Heart left ventricle (tissue), 16 donors: ENCODE data around the gene LAMA3. TPM values are rescaled to one million over a fixed set of nuclear protein-coding genes. Genes with fewer than 3 reads are reported as not detected.
A peak's percentile ranks its signal among the peaks of the same experiment; 100 is the strongest.

Experiments used
- ATAC-seq, 4 donors: fragments of 200-7000 bp; cut with Tn5 transposase; one replicate each; pipeline ENCODE4 v1.9.1; 2020 to 2022; ENCODE audit warnings: moderate library complexity in 4 of 4, mild to moderate bottlenecking in 3 of 4, moderate number of reproducible peaks in 1 of 4
- DNase-seq, 5 donors: peaks; one replicate each; pipeline ENCODE4 v3.0.0-alpha.2; 2020
- H3K27ac ChIP-seq, 12 donors: fragments of 200-600 bp; sonication (generic) in 4 of 12; one replicate each; pipeline versions ENCODE4 v1.5.0 to v1.8.0; 2016 to 2022; ENCODE audit warnings: mild to moderate bottlenecking in 2 of 12
- H3K27me3 ChIP-seq, 9 donors: fragments of 200-600 bp; sonication (generic) in 2 of 9; one replicate each; pipeline versions ENCODE4 v1.5.1 to v1.8.0; 2016 to 2022; ENCODE audit warnings: mild to moderate bottlenecking in 3 of 9
- H3K36me3 ChIP-seq, 9 donors: fragments of 200-600 bp; sonication (generic) in 2 of 9; one replicate each; pipeline versions ENCODE4 v1.5.0 to v1.8.0; 2018 to 2022; ENCODE audit warnings: mild to moderate bottlenecking in 2 of 9
- H3K4me1 ChIP-seq, 12 donors: fragments of 200-600 bp; sonication (generic) in 4 of 12; one replicate each; pipeline versions ENCODE4 v1.5.0 to v1.8.0; 2016 to 2022; ENCODE audit warnings: mild to moderate bottlenecking in 3 of 12
- H3K4me3 ChIP-seq, 12 donors: fragments of 200-600 bp; sonication (generic) in 4 of 12; one replicate each; pipeline versions ENCODE4 v1.5.0 to v1.8.0; 2017 to 2022; ENCODE audit warnings: mild to moderate bottlenecking in 9 of 12, moderate library complexity in 4 of 12
- H3K9me3 ChIP-seq, 12 donors: fragments of 200-600 bp; sonication (generic) in 4 of 12; one replicate each; pipeline versions ENCODE4 v1.5.0 to v1.8.0; 2016 to 2022; ENCODE audit warnings: mild to moderate bottlenecking in 1 of 12
- POLR2A ChIP-seq, 2 donors: fragments of 450-650 bp; IDR thresholded peaks; one replicate each; pipeline ENCODE4 v1.6.1; 2017; ENCODE audit warnings: antibody characterized with exemption in 2 of 2, mild to moderate bottlenecking in 2 of 2, moderate library complexity in 2 of 2
- WGBS, 4 donors: extraction: QIAGEN DNeasy Blood & Tissue Kit in 2 of 4; methylation state at CpG; one replicate each; pipeline versions ENCODE4 v1.1.5 to v1.1.7; 2013 to 2018; 5-methylcytosine and 5-hydroxymethylcytosine counted together
- intact Hi-C, 10 donors: fragments of 100-400 bp; cut with DNase I; formaldehyde crosslinking; loops; one replicate each; pipeline versions ENCODE4 v1.11.1 to v1.14.2; 2022
- polyA plus RNA-seq, 2 donors: library from polyadenylated mRNA; stranded (reverse); fragments of 200-250 nt; gene quantifications; one replicate each; pipeline ENCODE4 v1.2.3, GENCODE V29; 2013
- total RNA-seq, 9 donors: library from RNA; depleted of rRNA in 2 of 9; stranded (reverse); fragments of >200 nt in 2 of 9; fragmentation: NEBNext Ultra II Directional in 3 of 9; extraction: Animal tissue kit (Norgen Biotek cat#: 25700) in 3 of 9; gene quantifications; one replicate each; pipeline versions ENCODE4 v1.1.0 to v1.2.4, GENCODE V29; 2016 to 2023
- TF ChIP-seq, protein P1 (sequence below), 12 donors: fragments of 200-600 bp; sonication (generic) in 4 of 12; IDR thresholded peaks; one replicate each; pipeline versions ENCODE4 v1.5.0 to v1.8.0; 2018 to 2022; ENCODE audit warnings: antibody characterized with exemption in 12 of 12, mild to moderate bottlenecking in 5 of 12
- donor health status: ischemic (EF 13 %, LVEDD 7.1; RV severe dilation, severe dysfunction).
- donor health status: healthy with polysubstance abuse.
- donor health status: DM: no; HTN: yes; CAD: no.
- donor health status: DM: no; HTN: no; CAD: no.
- donor health status: ischemic (EF 25% LVEDD 6.9; RV normal size, moderate dysfunction).
- donor health status: ischemic (EF 25% LVEDD 5.7; RV mildly dilated, moderate dysfunction).
- donor health status: healthy.
- donor health status: DM: yes; HTN: yes; CAD: no.
- donor health status: ischemic (EF 35%, LVEDD 5.7; RV mildly dilated, moderate dysfunction).
- donor health status: nonischemic (EF 11% LVEDD 7.7; RV severe dilation, severe dysfunction).
- donor health status: DM: yes; HTN: yes; CAD: no.
- donor health status: PGD.
- donor health status: ischemic (EF 29% LVEDD 5.4; RV normal size, mild dysfunction).
- donor health status: nonischemic (EF 23%, LVEDD 6.1; RV moderate dilation, normal function).

The LAMA3 gene
- total and polyA plus RNA-seq, 11 donors = 1.2 to 6.6 (median 3.2) TPM

DNA sequence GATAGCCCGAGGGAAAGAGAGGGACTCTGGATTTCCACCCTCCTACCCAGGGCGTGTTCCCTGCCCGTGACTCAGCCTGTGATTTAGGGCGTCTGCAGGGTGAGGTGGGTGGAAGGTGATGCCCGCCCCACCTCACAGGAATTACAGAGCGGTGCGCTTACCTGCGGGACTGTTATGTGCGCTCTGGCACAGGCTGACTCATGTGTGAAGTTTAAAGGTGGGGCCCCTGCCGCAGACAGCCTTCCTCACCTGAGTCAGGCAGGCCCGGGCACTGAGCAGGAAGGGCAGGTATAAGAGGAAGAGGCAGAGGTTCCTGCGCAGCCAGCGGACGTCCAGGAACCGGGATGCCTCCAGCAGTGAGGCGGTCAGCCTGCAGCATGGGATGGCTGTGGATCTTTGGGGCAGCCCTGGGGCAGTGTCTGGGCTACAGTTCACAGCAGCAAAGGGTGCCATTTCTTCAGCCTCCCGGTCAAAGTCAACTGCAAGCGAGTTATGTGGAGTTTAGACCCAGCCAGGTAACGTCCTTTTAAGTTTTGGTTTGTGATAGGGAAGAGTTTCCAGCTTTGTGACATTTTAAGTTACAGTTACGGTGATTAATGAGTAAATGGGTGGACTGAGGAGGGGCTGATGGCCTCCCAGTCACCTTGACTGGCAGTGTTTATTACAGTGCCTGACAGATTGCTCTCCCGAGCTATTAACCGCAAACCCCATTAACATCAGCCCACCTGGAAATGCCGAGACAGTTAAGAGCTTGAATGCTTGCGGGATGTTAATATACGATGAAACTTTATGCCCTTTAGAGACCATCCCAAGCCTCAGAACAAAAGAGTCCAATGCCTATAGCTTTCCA lies 183.7 kb downstream of the LAMA3 start:
- 91 to 93% (median 93%) methylated on average over 23 to 25 of the region's 25 CpGs for WGBS, 4 donors
- peak in 1 of 4 donors; percentile 26 for ATAC-seq
- no peaks in the 10 kb centered on the region for H3K9me3 ChIP-seq

DNA sequence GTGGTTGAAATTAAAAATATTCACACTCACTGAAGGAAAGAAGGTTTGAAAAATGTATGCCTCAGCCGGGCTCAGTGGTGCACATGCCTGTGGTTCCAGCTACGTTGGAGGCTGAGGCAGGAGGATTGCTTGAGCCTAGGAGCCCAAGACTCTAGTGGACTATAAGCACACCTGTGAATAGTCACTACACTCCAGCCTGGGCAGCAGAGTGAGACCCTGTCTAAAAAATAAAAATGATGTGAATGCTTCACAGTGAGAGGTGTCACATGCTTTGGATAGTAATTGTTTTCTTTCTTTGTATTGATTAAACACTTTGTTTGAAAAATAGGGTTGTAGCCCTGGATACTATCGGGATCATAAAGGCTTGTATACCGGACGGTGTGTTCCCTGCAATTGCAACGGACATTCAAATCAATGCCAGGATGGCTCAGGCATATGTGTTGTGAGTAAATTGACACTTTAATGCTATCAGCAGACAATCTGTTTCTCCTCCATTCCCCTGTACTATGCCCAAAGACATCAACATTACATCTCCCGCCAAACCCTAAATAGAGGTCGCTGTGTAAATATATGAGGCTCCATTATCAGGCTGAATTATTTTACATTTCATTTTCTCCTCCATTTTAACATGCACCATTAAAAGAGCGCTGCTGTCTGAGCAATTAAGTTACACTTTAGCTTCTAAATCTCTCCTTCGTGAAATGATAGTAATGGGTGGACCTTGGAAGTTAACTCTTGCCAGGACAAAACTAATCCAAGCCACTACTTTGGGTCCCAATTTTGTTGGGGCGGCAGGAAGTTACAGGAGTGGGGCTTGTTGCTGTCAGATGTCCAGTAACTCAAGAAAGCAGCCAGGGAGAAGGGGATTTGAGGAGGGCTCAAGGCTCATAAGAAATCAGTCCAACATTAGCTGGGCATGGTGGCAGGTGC lies 187.0 kb downstream of the LAMA3 start:
- Histone ChIP-seq H3K9me3 (no peaks in the 10 kb centered on the region), H3K36me3 (peaks cover 0 to 15% (median 0%) of the 10 kb centered on the region in 9 donors), H3K4me3 (no peak overlapping the region), H3K27ac (no peak overlapping the region), H3K4me1 (peaks cover 0 to 18% (median 0%) of the 10 kb centered on the region in 12 donors), H3K27me3 (no peaks in the 10 kb centered on the region)
- intact Hi-C loops = no loop called here
- TF ChIP-seq POLR2A (IDR thresholded peaks at IDR 0.05) = no peak
- ATAC-seq = no peak
- DNase-seq = no peak
- WGBS, 4 donors = 84 to 93% (median 92%) methylated on average over 11 of the region's 11 CpGs

More for the DNA sequence above, 183.7 kb downstream of the LAMA3 start:
- Histone ChIP-seq H3K27ac (no peak overlapping the region), H3K36me3 (peaks cover 0 to 16% (median 0%) of the 10 kb centered on the region in 9 donors), H3K4me3 (no peak overlapping the region), H3K27me3 (no peaks in the 10 kb centered on the region), H3K4me1 (peaks cover 0 to 21% (median 0%) of the 10 kb centered on the region in 12 donors)
- TF ChIP-seq POLR2A (IDR thresholded peaks at IDR 0.05) = no peak
- TF ChIP-seq, protein P1, sequence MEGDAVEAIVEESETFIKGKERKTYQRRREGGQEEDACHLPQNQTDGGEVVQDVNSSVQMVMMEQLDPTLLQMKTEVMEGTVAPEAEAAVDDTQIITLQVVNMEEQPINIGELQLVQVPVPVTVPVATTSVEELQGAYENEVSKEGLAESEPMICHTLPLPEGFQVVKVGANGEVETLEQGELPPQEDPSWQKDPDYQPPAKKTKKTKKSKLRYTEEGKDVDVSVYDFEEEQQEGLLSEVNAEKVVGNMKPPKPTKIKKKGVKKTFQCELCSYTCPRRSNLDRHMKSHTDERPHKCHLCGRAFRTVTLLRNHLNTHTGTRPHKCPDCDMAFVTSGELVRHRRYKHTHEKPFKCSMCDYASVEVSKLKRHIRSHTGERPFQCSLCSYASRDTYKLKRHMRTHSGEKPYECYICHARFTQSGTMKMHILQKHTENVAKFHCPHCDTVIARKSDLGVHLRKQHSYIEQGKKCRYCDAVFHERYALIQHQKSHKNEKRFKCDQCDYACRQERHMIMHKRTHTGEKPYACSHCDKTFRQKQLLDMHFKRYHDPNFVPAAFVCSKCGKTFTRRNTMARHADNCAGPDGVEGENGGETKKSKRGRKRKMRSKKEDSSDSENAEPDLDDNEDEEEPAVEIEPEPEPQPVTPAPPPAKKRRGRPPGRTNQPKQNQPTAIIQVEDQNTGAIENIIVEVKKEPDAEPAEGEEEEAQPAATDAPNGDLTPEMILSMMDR (IDR thresholded peaks at IDR 0.05) = no peak
- DNase-seq = no peak
- intact Hi-C loops = no loop called here

DNA sequence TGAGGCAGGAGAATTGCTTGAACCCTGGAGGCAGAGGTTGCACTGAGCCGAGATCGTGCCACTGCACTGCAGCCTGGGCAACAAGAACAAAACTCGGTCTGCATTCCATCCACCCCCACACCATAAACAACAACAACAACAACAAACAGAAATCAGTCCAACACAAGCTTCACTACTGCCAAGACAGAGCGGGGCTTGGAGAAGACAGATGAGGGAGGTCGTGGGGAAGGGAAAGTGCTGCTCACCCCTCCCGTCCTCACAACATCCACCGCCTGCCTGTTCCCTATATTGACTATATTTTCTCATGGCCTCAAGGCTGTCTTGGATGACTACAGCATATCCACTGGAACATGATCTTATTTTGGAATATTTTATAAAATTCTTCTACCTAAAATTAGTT lies 187.7 kb downstream of the LAMA3 start:
- DNase-seq (no peak), ATAC-seq (no peak)
- intact Hi-C loops = no loop called here
- Histone ChIP-seq H3K36me3 (peaks cover 0 to 15% (median 0%) of the 10 kb centered on the region in 9 donors), H3K27me3 (no peaks in the 10 kb centered on the region), H3K4me1 (peaks cover 0 to 13% (median 0%) of the 10 kb centered on the region in 12 donors), H3K27ac (no peak overlapping the region), H3K4me3 (no peak overlapping the region), H3K9me3 (no peaks in the 10 kb centered on the region)
- TF ChIP-seq POLR2A (IDR thresholded peaks at IDR 0.05) = no peak
- TF ChIP-seq, protein P1 (IDR thresholded peaks at IDR 0.05) = no peak
- 81 to 92% (median 89%) methylated on average over 7 of the region's 7 CpGs for WGBS, 4 donors

DNA sequence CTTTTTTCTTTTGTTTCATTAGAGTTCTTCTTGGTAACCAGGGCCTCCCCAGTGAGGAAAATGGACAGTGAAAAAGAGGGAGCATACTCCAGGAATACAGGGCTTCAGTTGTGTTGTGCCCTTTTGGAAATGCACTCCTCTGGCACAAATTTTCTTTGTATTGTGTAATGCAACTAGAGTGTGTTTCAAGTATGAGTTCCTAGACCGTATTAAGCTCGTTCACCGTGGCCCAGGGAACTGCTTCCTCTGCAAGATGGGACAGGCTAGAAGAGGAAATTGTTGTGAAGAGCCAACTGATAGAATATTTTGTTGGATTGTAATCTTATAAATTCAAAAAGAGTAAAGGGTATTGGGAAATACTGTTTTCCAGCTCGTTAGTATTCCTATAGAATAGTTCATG lies 188.1 kb downstream of the LAMA3 start:
- Histone ChIP-seq H3K9me3 (no peaks in the 10 kb centered on the region), H3K36me3 (peaks cover 0 to 15% (median 0%) of the 10 kb centered on the region in 9 donors), H3K4me1 (peaks cover 0 to 8% (median 0%) of the 10 kb centered on the region in 12 donors), H3K27me3 (no peaks in the 10 kb centered on the region), H3K27ac (no peak overlapping the region), H3K4me3 (no peak overlapping the region)
- no peak for TF ChIP-seq POLR2A (IDR thresholded peaks at IDR 0.05)
- TF ChIP-seq, protein P1 (IDR thresholded peaks at IDR 0.05) = no peak
- intact Hi-C loops = no loop called here
- no peak for ATAC-seq
- 81 to 88% (median 81%) methylated on average over 4 of the region's 4 CpGs for WGBS, 4 donors
- no peak for DNase-seq
